GM21360 (cell line): Measurements from ENCODE around the gene MRPL1.
"Not testable (repeated sequence)": the region's sequence is repeated elsewhere in the genome, so short reads cannot be mapped to it uniquely, and the experiment has no call there.

Source experiments
- ATAC-seq: cut with Tn5 transposase; IDR thresholded peaks from one replicate; pipeline ENCODE4 v1.9.1; 2021; ENCODE audit warnings: mild to moderate bottlenecking, moderate library complexity; ENCODE audit not compliant: unreplicated experiment

MRPL1 gene

GRCh38 chr4:77849278-77849965 is 13.2 kb upstream of the MRPL1 start:
- ATAC-seq = no peak

- peak; percentile 89 for ATAC-seq
These were observed 9.6 kb upstream of the MRPL1 start for GRCh38 chr4:77852892-77853495.

GRCh38 chr4:77854431-77855111 is 8.1 kb upstream of the MRPL1 start:
- ATAC-seq = no peak

GRCh38 chr4:77856152-77856551 is 6.5 kb upstream of the MRPL1 start:
- ATAC-seq = no peak

DNA sequence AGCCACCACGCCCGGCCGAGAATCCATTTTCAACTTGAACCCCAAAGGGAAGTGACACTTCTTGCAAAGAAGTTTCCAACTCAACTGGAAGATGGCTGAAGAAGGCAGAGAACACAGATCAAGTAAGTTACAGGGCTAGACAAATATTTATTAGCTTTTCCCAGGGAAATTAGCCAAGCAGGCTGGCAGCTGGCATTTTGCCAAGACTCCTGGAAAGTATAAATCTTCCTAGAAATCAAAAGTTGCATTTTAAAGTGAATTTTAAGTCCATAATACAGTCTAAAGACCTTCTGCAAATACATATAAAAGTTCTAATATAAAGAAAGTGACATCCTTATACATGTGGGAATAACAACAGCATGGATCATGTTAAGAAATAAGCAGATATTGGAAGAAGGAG is 3.4 kb upstream of the MRPL1 start:
- no peak for ATAC-seq

- ATAC-seq = no peak
These were observed 1.1 kb upstream of the MRPL1 start for GRCh38 chr4:77861495-77861894.

DNA sequence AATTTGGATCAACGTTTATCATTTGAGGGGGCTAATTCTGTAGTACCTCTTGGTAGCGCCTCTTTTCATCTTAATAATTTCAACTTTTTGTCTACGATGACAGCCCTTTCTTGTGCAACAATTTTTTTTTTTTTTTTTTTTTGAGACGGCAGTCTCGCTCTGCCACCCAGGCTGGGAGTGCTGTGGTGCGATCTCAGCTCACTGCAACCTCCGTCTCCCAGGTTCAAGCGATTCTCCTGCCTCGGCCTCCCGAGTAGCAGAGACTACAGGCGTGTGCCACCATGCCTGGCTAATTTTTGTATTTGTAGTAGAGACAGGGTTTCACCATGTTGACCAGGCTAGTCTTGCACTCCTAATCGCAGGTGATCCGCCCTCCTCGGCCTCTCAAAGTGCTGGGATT is 711 bp downstream of the MRPL1 start:
- ATAC-seq = not testable (repeated sequence)

DNA sequence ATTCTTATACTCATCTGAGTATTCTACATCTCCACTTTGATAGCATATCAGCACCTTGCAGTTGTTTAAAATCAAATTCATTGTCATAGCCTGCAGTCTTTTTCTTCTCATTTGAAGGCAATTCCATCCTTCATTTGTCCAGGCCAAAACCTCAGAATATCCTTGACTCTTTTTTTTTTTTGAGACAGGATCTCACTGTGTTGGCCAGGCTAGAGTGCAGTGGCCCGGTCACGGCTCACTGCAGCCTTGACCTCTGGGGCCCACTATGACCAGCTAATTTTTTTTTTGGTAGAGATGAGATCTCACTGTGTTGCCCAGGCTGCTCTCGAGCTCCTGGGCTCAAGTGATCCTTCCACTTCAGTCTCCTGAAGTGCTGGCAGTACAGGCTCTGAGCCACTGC is 2.6 kb downstream of the MRPL1 start:
- no peak for ATAC-seq

GRCh38 chr4:77872723-77873445 is 10.3 kb downstream of the MRPL1 start:
- no peak for ATAC-seq

DNA sequence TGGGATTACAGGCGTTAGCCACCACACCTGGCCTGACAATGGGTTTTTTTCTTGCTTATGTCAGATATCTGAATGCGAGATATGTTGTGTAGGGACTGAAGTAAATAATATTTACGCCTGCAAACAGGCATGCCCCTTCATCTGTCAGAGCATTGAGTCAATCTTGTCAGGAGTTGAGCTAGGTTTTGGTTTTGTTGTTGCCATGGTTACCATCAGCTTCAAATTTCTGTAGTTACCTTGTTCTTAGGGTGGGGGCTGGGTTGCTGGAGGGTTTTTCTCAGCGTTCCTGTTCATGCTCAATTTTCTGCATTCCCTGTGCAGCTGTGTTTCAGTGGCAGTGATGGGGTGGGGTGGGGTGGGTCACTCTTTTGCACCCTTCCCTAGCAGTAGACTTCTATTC is 14.5 kb downstream of the MRPL1 start:
- ATAC-seq = no peak

GRCh38 chr4:77877771-77878565 is 15.3 kb downstream of the MRPL1 start:
- no peak for ATAC-seq

DNA sequence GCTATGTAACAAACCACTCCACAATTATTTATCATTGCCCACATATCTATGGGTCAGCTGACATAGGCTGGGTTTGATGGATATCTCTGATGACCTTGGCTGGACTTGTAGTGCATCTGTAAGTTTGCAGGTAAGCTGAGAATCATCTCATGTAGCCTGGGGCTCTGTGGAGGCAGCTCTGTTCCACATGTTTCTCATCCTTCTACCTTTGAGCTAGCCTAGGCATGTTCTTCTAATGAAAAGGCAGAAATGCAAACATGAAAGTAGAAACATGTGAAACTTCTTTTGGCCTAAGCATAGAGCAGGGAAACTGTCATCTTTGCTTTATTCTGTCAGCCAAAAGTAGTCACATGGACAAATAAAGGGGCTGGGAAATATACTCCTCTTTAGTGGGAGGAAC is 18.2 kb downstream of the MRPL1 start:
- ATAC-seq = no peak

DNA sequence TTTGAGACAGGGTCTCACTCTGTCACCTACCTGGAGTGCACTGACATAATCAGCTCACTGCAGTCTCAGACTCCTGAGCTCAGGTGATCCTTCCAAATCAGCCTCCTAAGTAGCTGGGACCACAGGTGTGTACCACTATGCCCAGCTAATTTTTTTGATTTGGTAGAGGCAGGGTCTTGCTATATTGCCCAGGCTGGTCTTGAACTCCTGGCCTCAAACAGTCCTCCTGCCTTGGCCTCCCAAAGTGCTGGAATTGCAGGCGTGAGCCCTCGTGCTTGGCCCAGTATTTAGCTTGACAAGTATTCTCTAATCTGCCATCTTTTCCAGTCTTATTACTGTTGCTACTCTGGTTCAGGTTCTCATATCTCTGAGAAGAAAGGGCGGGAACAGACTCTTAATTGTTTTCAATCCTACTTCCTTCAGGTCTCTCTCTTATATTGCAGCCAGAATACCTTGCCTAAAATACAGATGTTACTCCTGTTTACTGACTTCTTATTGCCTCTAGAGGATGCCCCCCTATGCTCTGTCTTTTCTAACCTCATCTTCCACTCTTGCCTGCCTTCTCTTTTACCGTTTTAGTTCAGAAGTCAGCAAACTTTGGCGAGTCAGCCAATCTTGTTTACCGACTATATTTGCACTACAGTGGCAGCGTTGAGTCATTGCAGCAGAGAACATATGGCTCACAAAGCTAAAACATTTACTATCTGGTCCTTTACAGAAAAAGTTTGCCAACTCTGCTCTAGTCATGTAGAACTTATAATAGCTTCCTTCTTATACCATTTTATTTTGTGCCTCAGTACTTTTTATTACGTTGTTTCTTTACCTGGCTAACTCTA is 19.0 kb downstream of the MRPL1 start:
- no peak for ATAC-seq

DNA sequence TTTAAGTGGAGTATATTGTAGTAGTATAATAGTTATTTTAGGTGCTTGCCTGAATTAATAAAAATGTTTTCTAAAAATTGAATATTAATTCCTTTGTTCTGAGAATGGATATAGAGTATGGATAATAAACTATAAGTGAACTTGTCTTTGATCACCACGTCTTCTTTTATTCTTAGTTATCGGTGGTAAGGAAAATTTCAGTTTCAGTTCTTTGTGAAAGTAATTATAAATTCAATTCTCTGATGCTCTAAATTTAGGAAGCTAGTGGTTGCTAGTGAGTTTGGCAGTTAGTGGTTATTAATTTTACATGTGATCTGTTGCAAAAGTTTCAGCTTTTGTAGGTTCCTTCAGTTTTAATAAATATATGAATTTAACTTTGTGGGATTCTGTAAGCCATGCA is 30.8 kb downstream of the MRPL1 start:
- peak; percentile 57 for ATAC-seq

- ATAC-seq = no peak
These were observed 37.0 kb downstream of the MRPL1 start for GRCh38 chr4:77899607-77900006.

DNA sequence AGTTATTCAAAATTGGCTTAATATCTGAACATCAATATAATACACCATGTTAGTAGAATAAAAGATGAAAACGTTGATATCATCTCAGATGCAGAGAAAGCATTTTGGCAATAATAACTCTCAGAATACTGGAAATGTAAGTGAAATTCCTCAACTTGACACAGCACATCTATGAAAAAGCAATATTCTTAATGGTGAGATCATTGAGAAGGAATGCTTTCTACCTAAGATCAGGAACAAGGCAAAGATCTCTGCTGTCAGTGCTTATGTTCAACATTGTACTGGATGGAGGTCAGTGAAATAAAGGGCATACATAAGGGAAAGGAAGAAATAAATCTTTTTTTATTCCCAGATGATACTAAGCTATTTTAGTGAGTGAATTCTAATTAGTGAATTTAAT is 40.6 kb downstream of the MRPL1 start:
- no peak for ATAC-seq

DNA sequence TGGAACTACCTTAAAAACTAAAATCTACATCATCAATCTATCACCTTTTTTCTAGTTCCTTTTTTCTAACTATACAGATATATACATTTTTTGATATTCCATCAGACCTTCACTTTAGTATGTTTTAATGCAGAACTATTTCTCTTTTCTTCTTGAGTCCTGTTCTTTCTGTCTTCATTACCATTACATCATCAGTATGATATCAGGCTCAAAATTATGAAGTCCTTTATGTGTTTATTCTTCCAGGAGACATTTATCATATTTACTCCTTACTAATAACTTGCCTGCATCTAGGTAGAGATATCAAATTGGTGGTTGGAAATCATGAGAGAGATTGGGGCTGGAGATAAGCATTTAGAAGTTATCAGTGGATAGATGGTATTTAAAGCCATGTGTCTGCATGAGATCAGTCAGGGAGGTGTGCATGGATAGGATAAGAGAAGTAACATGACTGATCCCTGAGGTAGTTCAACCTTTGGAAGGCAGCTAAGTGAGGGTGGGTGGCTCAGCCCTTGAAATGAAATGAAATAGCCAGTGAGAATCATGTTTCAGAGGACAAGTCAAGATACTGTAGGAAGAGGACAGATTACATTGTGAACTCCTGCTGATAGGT is 43.1 kb downstream of the MRPL1 start:
- ATAC-seq = no peak

DNA sequence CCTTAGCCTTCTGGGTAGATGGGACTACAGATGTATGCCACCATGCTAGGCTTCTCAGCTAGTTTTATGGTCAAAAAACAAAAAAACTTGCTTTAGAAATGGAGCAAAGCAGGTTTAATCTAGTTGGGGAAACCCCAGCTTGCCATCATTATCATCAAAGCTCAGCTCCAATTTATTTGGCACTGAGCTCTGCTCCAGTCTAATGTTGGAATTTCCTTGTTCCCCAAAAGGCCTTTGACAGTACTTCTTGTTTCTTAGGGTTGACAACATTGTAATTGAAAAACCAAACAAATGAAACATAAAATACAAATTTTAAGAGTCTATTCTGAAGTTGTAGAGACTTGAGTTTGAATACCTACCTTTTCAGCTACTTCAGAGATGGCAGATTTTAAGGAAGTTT is 48.0 kb downstream of the MRPL1 start:
- no peak for ATAC-seq

DNA sequence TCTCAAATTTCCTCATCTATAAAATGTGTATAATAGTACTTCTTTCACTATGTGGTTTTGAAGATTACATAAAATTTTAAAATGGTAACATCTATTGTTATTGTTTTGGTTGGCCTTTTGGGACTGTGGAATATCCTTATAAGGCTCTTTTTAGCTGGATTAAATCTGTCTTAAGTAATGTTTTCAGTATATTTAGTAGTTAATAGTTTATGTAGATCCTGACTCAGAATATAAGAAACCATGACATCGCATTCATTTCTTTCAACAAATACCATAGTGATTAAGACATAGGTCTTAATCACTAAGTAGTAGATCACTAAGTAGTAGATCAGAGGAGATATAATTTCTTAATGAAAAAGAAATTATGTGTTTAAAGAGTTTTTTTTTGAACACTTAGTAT is 48.5 kb downstream of the MRPL1 start:
- ATAC-seq = no peak
